ENCODE results near the gene LARGE1.

The LARGE1 gene

DNA sequence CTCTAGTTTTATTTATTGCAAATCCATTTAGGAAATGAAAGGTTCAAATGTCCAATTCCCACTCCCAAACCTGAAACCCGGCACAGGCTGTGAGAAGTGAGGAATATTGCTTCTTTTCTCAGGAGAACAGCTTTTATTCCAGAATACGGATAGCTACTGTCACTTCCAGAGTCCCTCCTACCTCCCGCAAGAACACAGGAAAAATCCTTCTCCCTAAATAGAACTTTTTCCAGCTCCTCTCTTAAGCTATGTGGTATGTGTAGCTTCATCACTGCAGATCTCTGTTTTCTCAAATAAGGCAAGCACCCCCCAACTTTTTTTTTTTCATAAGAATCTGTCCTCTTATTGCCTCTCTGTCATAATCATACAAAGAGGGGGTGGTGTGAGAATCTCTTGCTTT, 126.8 kb downstream of the LARGE1 start:
- intact Hi-C loops (cut with micrococcal nuclease) = no loop called here
- Mint-ChIP-seq H3K4me1 (ENCODE audit: low read depth) (no peaks in the 10 kb centered on the region), H3K27ac (no peak overlapping the region), H3K9me3 (peaks cover 41% of the 10 kb centered on the region), H3K4me3 (no peak overlapping the region), H3K27me3 (no peaks in the 10 kb centered on the region), H3K36me3 (ENCODE audit: low read depth) (no peaks in the 10 kb centered on the region)

DNA sequence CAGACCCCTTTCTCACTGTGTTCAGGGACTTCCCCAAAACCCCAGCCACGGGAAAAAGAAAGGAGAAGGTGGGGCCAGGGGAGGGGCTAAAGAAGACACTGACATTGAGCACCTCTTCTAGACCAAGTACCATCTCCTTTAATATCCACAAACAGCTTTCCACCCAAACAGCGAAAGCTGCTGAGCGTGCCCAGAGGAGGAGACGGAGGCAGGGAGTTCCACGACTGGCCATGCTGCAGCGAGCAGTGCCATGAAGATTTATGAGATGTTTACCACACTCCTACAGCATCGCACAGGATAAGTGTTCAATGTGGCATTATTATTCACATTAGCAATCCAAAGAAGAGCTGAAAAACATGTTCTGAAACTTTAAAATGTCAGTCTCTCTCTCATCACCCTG, 127.4 kb downstream of the LARGE1 start:
- no peak overlapping the region for H3K4me3 Mint-ChIP-seq
- no peaks in the 10 kb centered on the region for H3K27me3 Mint-ChIP-seq
- H3K4me1 Mint-ChIP-seq (ENCODE audit: low read depth) = no peaks in the 10 kb centered on the region
- no peaks in the 10 kb centered on the region for H3K36me3 Mint-ChIP-seq (ENCODE audit: low read depth)
- peaks cover 47% of the 10 kb centered on the region for H3K9me3 Mint-ChIP-seq
- intact Hi-C loops (cut with micrococcal nuclease) = no loop called here
- H3K27ac Mint-ChIP-seq = no peak overlapping the region

DNA sequence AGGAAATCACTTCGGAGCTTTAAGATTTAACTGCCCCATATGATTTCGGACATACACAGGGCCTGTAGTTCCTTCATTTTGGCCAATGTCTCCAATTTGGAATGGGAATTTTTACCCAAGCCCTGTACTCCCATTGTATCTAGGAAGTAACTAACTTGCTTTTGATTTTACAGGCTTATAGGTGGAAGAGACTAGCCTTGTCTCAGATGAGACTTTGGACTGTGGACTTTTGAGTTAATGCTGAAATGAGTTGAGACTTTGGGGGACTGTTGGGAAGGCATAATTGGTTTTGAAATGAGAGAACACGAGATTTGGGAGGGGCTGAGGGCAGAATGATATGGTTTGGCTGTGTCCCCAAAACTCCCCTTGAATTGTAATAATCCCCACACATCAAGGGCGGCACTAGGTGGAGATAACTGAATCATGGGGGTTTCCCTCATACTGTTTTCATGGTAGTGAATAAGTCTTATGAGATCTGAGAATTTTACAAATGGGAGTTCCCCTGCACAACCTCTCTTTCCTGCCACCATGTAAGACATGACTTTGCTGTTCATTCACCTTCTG, 130.5 kb downstream of the LARGE1 start:
- Mint-ChIP-seq H3K9me3 (peaks cover 39% of the 10 kb centered on the region), H3K27ac (no peak overlapping the region), H3K4me1 (ENCODE audit: low read depth) (no peaks in the 10 kb centered on the region), H3K27me3 (no peaks in the 10 kb centered on the region), H3K36me3 (ENCODE audit: low read depth) (no peaks in the 10 kb centered on the region), H3K4me3 (no peak overlapping the region)
- intact Hi-C loops (cut with micrococcal nuclease) = no loop called here

DNA sequence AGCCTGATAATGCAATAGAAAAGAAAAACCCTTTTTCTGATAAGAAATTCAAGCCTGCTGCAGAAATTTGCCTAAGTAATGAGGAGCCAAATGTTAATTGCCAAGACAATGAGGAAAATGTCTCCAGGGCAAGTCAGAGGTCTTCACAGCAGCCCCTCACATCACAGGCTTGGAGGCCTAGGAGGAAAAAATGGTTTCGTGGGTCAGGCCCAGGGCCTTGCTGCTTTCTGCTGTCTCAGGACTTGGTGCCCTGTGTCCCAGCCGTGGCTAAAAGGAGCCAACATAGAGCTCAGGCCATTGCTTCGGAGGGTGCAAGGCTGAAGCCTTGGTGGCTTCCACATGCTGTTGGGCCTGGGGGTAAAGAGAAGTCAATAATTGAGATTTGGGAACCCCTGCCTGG, 131.3 kb downstream of the LARGE1 start:
- Mint-ChIP-seq H3K36me3 (ENCODE audit: low read depth) (no peaks in the 10 kb centered on the region), H3K27ac (no peak overlapping the region), H3K4me3 (no peak overlapping the region), H3K4me1 (ENCODE audit: low read depth) (no peaks in the 10 kb centered on the region), H3K9me3 (peaks cover 42% of the 10 kb centered on the region), H3K27me3 (no peaks in the 10 kb centered on the region)
- intact Hi-C loops (cut with micrococcal nuclease) = no loop called here

DNA sequence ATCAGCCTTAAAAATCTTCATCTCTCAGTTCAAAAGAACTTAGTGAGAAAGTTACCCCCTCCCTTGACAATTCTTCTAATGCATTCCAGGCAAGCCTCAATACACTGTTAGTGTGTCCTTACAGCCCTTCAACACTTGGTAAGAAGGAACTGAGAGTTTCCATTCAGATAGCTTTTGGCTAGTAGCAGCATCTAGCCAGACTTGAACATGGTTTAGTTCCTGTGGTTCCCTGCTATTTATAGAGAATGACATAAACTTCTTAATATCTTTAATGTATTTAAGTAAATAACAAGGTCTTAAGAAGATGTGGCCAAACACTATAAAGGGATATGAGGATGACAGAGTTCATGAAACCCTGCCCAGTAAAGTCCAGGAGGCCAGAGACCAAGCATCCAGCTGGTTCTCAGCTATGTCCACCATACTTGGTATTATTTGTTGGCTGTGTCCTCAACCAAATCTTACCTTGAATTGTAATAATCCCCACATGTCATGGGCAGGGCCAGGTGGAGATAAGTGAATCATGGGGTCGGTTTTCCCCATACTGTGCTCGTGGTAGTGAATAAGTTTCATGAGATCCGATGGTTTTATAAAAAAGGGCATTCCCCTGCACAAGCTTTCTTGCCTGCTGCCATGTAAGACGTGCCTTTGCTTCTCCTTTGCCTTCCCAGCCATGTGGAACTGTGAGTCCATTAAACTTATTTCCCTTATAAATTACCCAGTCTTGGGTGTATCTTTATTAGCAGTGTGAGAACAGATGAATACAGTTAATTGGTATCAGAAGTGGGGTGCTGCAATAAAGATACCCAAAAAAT, 132.4 kb downstream of the LARGE1 start:
- intact Hi-C loops (cut with micrococcal nuclease) = no loop called here
- Mint-ChIP-seq H3K27ac (no peak overlapping the region), H3K9me3 (peaks cover 49% of the 10 kb centered on the region), H3K27me3 (no peaks in the 10 kb centered on the region), H3K4me1 (ENCODE audit: low read depth) (no peaks in the 10 kb centered on the region), H3K36me3 (ENCODE audit: low read depth) (no peaks in the 10 kb centered on the region), H3K4me3 (no peak overlapping the region)

DNA sequence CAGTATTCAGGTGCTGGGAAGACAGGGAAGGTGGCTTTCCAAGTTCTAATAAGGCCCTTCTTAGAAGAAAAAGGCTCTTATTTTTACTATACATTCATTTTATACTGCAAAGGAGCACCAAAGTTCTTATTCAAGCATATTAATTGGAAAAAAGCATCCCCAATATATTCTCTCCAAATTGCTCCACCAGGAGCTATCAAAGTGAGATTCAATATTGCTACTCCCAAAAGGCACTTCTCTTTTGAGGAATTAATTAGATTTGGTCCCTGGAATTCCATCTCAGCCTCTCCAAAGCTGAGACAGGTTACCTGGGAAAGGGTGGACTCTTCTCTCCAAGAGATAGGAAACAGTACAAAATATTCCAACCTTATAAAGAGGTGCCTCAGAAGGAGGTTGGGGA, 134.1 kb downstream of the LARGE1 start:
- Mint-ChIP-seq H3K27ac (no peak overlapping the region), H3K36me3 (ENCODE audit: low read depth) (no peaks in the 10 kb centered on the region), H3K4me1 (ENCODE audit: low read depth) (no peaks in the 10 kb centered on the region), H3K4me3 (no peak overlapping the region), H3K9me3 (peaks cover 62% of the 10 kb centered on the region), H3K27me3 (no peaks in the 10 kb centered on the region)
- intact Hi-C loops (cut with micrococcal nuclease) = no loop called here

DNA sequence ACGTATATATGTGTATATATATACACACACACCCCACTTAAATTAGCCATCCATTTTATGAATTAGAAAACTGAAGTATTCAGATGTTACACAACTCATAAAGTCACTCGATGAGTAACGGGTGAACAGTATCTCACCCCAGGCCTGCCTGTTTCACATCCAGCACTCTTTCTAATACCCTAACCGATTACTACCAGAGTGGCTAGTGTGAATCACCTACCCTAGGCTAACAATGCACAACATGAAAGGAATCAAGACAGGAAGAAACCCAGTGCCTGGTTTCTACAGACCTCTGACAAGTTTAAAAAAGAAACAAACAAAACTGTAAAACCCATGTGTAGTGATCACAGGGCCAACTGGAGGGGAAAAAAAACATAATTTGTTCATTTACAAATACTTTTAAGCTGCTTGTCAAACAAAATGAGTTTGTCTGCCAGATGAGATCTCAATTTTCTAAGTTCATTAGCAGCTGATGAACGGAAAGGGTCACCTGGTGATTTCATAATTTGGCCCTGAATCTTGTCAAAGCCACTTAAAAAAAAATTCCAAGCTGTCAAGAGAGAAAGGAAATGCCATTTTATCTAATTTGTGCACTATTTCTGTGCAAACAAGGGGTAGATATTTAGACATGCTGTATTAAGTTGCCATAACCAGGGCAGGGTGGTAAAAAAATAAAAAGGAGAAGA, 134.8 kb downstream of the LARGE1 start:
- no peak overlapping the region for H3K27ac Mint-ChIP-seq
- no peaks in the 10 kb centered on the region for H3K4me1 Mint-ChIP-seq (ENCODE audit: low read depth)
- no peaks in the 10 kb centered on the region for H3K36me3 Mint-ChIP-seq (ENCODE audit: low read depth)
- H3K4me3 Mint-ChIP-seq = no peak overlapping the region
- intact Hi-C loops (cut with micrococcal nuclease) = no loop called here
- no peaks in the 10 kb centered on the region for H3K27me3 Mint-ChIP-seq
- peaks cover 70% of the 10 kb centered on the region for H3K9me3 Mint-ChIP-seq

DNA sequence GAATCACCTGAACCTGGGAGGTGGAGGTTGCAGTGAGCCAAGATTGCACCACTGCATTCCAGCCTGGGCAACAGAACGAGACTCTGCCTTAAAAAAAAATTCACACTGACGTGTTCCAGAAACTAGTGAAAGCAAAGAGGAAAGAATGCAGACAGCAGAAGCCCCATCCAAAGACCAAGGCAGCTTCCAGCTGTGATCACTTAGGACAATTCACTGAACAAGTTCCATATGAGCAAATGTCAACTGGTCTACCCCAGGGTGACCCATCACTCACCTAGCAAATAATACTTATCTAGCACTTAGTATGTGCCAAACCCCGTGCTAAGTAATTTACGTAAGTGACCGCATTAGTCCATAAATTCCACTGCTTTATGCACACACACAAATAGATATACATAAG, 138.9 kb downstream of the LARGE1 start:
- no peaks in the 10 kb centered on the region for H3K4me1 Mint-ChIP-seq (ENCODE audit: low read depth)
- H3K27ac Mint-ChIP-seq = no peak overlapping the region
- no peaks in the 10 kb centered on the region for H3K27me3 Mint-ChIP-seq

DNA sequence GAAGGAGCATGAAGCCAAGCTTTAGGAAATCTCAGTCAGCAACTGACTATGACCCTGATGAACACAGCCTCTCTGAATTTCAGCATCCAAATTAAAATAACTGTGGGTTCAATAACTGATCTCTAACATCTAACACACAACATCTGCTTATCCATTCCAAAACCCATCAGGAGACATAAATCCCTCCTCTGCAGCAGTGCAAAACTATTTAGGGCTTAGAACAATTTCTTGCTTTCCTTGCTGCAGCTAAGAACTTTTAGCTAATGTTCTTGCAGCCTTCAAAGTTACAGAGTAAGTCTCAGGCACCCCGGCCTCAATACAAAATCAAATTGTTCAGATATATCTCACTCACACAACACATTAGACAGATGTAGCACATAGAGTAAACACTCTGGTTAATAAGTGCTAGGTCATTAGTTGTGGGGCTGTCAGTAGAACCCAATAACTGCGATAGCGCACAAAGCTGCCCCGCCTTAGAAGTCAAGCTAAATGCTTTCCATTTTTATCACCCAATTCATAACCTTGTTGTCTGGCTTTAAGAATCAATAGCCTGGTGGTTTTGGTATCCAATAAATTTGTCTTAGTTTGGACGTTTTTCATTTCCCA, 139.6 kb downstream of the LARGE1 start:
- Mint-ChIP-seq H3K9me3 (peaks cover 71% of the 10 kb centered on the region), H3K36me3 (ENCODE audit: low read depth) (no peaks in the 10 kb centered on the region), H3K27me3 (no peaks in the 10 kb centered on the region), H3K27ac (no peak overlapping the region), H3K4me1 (ENCODE audit: low read depth) (no peaks in the 10 kb centered on the region), H3K4me3 (no peak overlapping the region)
- intact Hi-C loops (cut with micrococcal nuclease) = no loop called here

More for the DNA sequence above, 138.9 kb downstream of the LARGE1 start:
- Mint-ChIP-seq H3K9me3 (peaks cover 71% of the 10 kb centered on the region), H3K4me3 (no peak overlapping the region), H3K36me3 (ENCODE audit: low read depth) (no peaks in the 10 kb centered on the region)
- intact Hi-C loops (cut with micrococcal nuclease) = no loop called here

DNA sequence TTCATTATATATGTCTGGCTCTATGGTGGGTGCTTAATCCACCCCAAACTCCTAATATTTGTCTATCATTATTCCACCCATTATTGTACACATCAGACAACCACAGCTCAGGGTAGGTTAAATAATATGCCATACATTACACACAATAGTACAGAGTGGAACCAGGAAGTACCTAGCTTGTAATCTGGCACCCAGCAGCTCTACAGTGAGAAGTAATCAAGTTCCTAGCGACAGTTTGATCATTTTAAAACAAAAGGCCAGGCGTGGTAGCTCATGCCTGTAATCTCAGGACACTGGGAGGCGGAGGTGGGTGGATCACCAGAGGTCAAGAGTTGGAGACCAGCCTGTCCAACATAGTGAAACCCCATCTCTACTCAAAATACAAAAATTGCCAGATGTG, 141.0 kb downstream of the LARGE1 start:
- no peak overlapping the region for H3K4me3 Mint-ChIP-seq
- intact Hi-C loops (cut with micrococcal nuclease) = no loop called here
- H3K36me3 Mint-ChIP-seq (ENCODE audit: low read depth) = no peaks in the 10 kb centered on the region

DNA sequence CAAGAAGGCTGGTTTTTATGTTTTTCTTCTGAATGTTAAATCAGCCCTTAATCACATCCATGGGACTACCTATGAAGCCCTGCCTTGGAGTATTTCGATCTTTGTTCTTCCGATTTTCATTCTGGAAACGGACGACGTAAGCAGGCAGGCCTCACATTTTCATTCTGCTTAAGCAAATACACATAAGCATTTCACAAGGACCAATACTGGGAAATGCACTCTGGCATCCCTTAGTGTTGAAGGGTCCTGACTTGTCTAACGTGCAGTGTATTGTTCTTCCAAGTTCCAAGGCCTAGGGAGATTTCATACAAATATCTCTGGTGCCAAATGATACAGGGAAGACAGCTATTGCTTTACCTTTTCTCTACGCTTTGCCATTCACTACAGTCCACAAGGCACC, 143.8 kb downstream of the LARGE1 start:
- intact Hi-C loops (cut with micrococcal nuclease) = no loop called here
- Mint-ChIP-seq H3K4me3 (no peak overlapping the region), H3K27ac (no peak overlapping the region), H3K36me3 (ENCODE audit: low read depth) (no peaks in the 10 kb centered on the region), H3K4me1 (ENCODE audit: low read depth) (no peaks in the 10 kb centered on the region), H3K9me3 (peaks cover 46% of the 10 kb centered on the region), H3K27me3 (no peaks in the 10 kb centered on the region)

More for the DNA sequence above, 141.0 kb downstream of the LARGE1 start:
- H3K4me1 Mint-ChIP-seq (ENCODE audit: low read depth) = no peaks in the 10 kb centered on the region
- peaks cover 66% of the 10 kb centered on the region for H3K9me3 Mint-ChIP-seq
- no peaks in the 10 kb centered on the region for H3K27me3 Mint-ChIP-seq
- H3K27ac Mint-ChIP-seq = no peak overlapping the region

DNA sequence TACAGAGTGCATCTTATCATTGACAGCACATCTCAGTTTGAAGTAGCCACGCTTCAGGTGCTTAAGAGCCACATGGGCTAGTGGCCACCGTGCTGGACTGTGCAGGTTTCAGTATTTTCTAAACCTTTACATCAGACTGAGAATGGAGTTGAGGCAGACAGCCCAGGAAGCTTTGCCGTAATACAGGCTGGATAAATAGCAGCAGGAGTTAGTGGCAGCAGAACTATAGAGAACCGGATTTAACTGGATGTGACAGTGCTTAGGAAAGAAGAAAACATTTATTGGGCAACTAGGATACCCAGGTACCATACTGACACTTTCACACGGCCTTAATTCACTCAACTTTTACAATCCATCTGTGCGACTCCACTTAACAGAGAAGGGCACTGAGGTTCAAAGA, 145.5 kb downstream of the LARGE1 start:
- H3K9me3 Mint-ChIP-seq = peaks cover 29% of the 10 kb centered on the region
- no peaks in the 10 kb centered on the region for H3K36me3 Mint-ChIP-seq (ENCODE audit: low read depth)
- H3K27ac Mint-ChIP-seq = no peak overlapping the region
- intact Hi-C loops (cut with micrococcal nuclease) = no loop called here
- no peak overlapping the region for H3K4me3 Mint-ChIP-seq
- no peaks in the 10 kb centered on the region for H3K27me3 Mint-ChIP-seq
- no peaks in the 10 kb centered on the region for H3K4me1 Mint-ChIP-seq (ENCODE audit: low read depth)

DNA sequence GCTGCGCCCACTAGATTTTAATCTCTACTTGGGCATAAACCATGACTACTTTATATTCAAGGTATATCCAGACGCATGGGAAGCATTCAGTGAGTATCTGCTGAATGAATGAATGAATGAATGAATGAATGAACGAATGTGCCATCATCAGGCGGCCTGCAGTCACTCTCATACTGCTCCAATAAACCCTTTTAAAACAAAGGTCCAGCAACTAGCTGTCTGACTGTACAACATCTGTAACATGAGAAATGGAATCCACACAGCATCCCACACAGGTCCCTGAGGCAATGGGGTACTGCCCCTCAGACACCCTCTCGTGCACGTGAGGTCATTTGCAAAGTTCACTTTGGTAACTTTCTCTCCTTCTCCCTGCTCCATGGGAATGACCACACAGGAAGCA, 147.5 kb downstream of the LARGE1 start:
- Mint-ChIP-seq H3K36me3 (ENCODE audit: low read depth) (no peaks in the 10 kb centered on the region), H3K9me3 (peaks cover 19% of the 10 kb centered on the region), H3K27ac (no peak overlapping the region), H3K4me3 (no peak overlapping the region), H3K4me1 (ENCODE audit: low read depth) (no peaks in the 10 kb centered on the region), H3K27me3 (no peaks in the 10 kb centered on the region)
- intact Hi-C loops (cut with micrococcal nuclease) = no loop called here

DNA sequence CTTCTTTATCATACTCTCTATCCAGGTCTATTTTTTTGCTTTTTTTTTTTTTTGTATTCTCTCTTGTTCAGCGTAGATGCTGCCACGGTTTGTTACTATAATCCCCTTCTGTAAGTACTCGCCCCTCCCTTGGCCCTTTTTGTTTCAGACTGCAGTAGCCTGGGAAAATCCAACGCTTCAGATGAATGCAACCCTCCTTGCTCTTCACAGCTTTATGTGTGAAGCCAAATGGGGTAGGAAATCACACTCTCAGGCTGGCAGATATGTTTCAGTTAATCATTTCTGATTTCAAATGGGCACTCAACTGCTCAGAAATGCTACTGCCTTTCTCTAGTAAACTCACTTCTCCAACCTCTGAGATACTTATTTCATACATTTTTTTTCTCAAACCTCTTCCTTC, 149.1 kb downstream of the LARGE1 start:
- intact Hi-C loops (cut with micrococcal nuclease) = no loop called here
- no peak overlapping the region for H3K27ac Mint-ChIP-seq
- no peaks in the 10 kb centered on the region for H3K4me1 Mint-ChIP-seq (ENCODE audit: low read depth)
- H3K9me3 Mint-ChIP-seq = peaks cover 14% of the 10 kb centered on the region
- no peaks in the 10 kb centered on the region for H3K36me3 Mint-ChIP-seq (ENCODE audit: low read depth)
- no peak overlapping the region for H3K4me3 Mint-ChIP-seq
- H3K27me3 Mint-ChIP-seq = no peaks in the 10 kb centered on the region

Measured in dendritic cell treated with granulocyte-macrophage colony-stimulating factor and Interleukin-4, amounts not matched to agents 40 ng/mL and 50 ng/mL, for 4 days (primary cell).